Parathyroid adenoma (tissue), 2 donors: ENCODE measurements around the gene PIGL.

Experiments
- H2AFZ ChIP-seq: fragments of 300-600 bp; sonication (generic); one replicate; pipeline ENCODE4 v1.7.0; 2017; ENCODE audit warnings: antibody characterized with exemption, mild to moderate bottlenecking
- H3K27ac ChIP-seq: fragments of 300-600 bp; sonication (generic); one replicate; pipeline ENCODE4 v1.7.0; 2017
- H3K27me3 ChIP-seq: fragments of 300-600 bp; sonication (generic); one replicate; pipeline ENCODE4 v1.7.0; 2017; ENCODE audit warnings: low read length; ENCODE audit not compliant: control insufficient read depth, insufficient read depth
- H3K36me3 ChIP-seq: fragments of 300-600 bp; sonication (generic); one replicate; pipeline ENCODE4 v1.7.0; 2017; ENCODE audit warnings: low read length; ENCODE audit not compliant: control insufficient read depth, insufficient read depth
- H3K4me1 ChIP-seq: fragments of 300-600 bp; sonication (generic); one replicate; pipeline ENCODE4 v1.7.0; 2017; ENCODE audit warnings: control low read depth
- H3K4me2 ChIP-seq: fragments of 300-600 bp; sonication (generic); one replicate; pipeline ENCODE4 v1.7.0; 2017; ENCODE audit warnings: low read length
- H3K4me3 ChIP-seq: fragments of 300-600 bp; sonication (generic); one replicate; pipeline ENCODE4 v1.7.0; 2017; ENCODE audit warnings: low read depth, low read length
- H3K79me2 ChIP-seq: fragments of 300-600 bp; sonication (generic); one replicate; pipeline ENCODE4 v1.7.0; 2017; ENCODE audit warnings: control low read depth
- H3K9ac ChIP-seq: fragments of 300-600 bp; sonication (generic); one replicate; pipeline ENCODE4 v1.7.0; 2017; ENCODE audit warnings: mild to moderate bottlenecking
- H3K9me3 ChIP-seq: fragments of 300-600 bp; sonication (generic); one replicate; pipeline ENCODE4 v1.7.0; 2017; ENCODE audit warnings: low read length; ENCODE audit not compliant: control insufficient read depth
- TF ChIP-seq, protein P1 (sequence below): fragments of 300-600 bp; sonication (generic); IDR thresholded peaks from one replicate; pipeline ENCODE4 v1.7.0; 2017; ENCODE audit warnings: antibody characterized with exemption, mild to moderate bottlenecking
- donor health status: primary hyperparathyroidism.

PIGL gene

DNA sequence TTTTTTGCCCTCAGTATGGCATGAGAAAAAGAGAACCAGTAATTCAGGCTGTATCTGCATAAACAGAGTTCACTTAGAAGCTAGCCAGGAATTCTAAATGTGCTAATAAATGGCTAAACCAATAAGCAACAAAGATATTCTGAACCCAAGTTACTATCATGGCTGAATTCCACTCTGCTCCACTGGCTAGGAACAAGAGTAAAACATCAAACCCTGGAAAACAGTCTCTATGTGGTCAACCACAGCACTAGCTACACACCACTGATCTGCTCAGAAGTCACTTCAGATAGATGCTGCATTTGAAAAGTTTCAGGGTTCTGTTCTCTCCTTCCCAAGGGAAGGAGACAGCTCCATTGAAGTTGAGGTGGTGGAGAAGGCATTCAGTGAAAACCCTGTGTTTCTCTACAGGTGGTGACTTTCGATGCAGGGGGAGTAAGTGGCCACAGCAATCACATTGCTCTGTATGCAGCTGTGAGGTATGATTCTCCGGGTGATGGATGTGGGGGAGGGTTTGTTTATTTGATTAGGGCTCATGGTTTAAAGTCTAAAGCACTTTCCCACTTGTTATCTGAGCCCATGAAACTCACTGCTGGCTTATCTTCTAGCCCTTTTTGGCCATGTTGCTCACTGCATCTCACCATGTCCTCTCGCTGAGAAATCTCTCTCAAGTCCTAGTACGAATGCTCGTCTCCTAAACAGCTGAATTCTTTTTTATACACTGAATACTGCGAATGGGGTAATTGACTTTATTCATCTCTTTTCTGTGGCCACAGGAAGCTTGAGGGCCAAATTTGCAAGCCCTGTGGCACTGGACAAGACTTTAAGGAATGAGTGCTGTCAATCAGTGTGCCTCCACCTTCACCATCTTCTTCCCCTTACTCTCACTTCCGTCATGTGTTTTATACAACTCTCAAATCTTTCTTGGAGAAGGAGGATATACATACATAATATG lies 96.4 kb downstream of the PIGL start:
- no peak overlapping the region for H3K4me2 ChIP-seq
- no peak overlapping the region for H3K9ac ChIP-seq
- H3K27ac ChIP-seq: no peak overlapping the region
- no peaks in the 10 kb centered on the region for H3K9me3 ChIP-seq
- H3K4me3 ChIP-seq: no peak overlapping the region
- H3K36me3 ChIP-seq: no peaks in the 10 kb centered on the region
- TF ChIP-seq, protein P1, sequence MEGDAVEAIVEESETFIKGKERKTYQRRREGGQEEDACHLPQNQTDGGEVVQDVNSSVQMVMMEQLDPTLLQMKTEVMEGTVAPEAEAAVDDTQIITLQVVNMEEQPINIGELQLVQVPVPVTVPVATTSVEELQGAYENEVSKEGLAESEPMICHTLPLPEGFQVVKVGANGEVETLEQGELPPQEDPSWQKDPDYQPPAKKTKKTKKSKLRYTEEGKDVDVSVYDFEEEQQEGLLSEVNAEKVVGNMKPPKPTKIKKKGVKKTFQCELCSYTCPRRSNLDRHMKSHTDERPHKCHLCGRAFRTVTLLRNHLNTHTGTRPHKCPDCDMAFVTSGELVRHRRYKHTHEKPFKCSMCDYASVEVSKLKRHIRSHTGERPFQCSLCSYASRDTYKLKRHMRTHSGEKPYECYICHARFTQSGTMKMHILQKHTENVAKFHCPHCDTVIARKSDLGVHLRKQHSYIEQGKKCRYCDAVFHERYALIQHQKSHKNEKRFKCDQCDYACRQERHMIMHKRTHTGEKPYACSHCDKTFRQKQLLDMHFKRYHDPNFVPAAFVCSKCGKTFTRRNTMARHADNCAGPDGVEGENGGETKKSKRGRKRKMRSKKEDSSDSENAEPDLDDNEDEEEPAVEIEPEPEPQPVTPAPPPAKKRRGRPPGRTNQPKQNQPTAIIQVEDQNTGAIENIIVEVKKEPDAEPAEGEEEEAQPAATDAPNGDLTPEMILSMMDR: no peak
- H2AFZ ChIP-seq: no peak overlapping the region
- H3K4me1 ChIP-seq: no peaks in the 10 kb centered on the region
- H3K27me3 ChIP-seq: no peaks in the 10 kb centered on the region
- H3K79me2 ChIP-seq: no peaks in the 10 kb centered on the region

DNA sequence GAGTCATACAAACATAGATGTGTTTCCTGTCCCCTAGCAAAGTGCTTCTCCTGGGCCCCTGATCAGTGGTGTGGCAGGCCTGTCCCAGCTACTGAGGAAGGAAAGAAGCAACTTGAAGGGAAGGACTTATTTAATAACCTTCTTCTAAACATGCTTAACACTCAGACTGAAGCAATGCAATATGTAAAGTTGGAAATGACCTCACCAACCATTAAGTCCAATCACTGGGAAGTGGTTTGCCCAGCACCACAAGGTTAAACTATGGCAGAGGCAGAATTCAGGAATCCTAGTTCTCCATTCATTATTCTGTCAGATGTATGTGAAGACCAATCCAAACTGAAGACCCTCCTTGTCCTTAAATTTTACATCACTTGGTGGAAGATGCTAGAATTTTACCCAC lies 97.2 kb downstream of the PIGL start:
- no peak overlapping the region for H2AFZ ChIP-seq
- TF ChIP-seq, protein P1: no peak
- H3K4me2 ChIP-seq: no peak overlapping the region
- H3K4me3 ChIP-seq: no peak overlapping the region
- H3K79me2 ChIP-seq: no peaks in the 10 kb centered on the region
- no peak overlapping the region for H3K9ac ChIP-seq
- no peak overlapping the region for H3K27ac ChIP-seq
- H3K9me3 ChIP-seq: no peaks in the 10 kb centered on the region
- H3K4me1 ChIP-seq: no peaks in the 10 kb centered on the region
- H3K36me3 ChIP-seq: no peaks in the 10 kb centered on the region
- no peaks in the 10 kb centered on the region for H3K27me3 ChIP-seq

DNA sequence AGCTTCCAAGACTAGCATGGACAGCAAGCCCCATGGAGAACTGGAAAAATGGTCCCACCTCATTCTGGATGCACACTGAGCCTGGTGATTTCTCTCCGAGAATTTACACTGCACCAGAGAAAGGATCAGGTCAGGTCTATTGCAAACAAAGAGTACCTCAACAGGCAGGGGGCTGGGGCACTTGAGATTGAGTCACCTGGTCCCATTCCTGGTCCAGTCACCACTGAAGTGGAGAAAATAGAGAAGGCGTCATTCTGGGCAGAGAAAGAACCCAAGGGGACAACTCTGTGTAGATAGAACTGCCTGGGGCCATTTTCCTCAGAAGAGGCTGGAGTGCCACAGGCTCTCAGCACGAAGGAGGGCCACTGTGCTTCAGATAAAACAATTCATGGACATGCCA lies 97.8 kb downstream of the PIGL start:
- no peaks in the 10 kb centered on the region for H3K9me3 ChIP-seq
- H3K4me2 ChIP-seq: no peak overlapping the region
- TF ChIP-seq, protein P1: no peak
- no peak overlapping the region for H2AFZ ChIP-seq
- no peak overlapping the region for H3K9ac ChIP-seq
- H3K4me1 ChIP-seq: no peaks in the 10 kb centered on the region
- H3K79me2 ChIP-seq: no peaks in the 10 kb centered on the region
- no peaks in the 10 kb centered on the region for H3K36me3 ChIP-seq
- no peaks in the 10 kb centered on the region for H3K27me3 ChIP-seq
- no peak overlapping the region for H3K4me3 ChIP-seq
- H3K27ac ChIP-seq: no peak overlapping the region

GRCh38 chr17:16319969-16320368 lies 103.0 kb downstream of the PIGL start:
- no peak overlapping the region for H3K4me2 ChIP-seq
- no peaks in the 10 kb centered on the region for H3K36me3 ChIP-seq
- H3K4me1 ChIP-seq: no peaks in the 10 kb centered on the region
- H3K27ac ChIP-seq: no peak overlapping the region
- no peak overlapping the region for H3K4me3 ChIP-seq
- TF ChIP-seq, protein P1: no peak
- no peaks in the 10 kb centered on the region for H3K79me2 ChIP-seq
- H3K9me3 ChIP-seq: no peaks in the 10 kb centered on the region
- H3K27me3 ChIP-seq: no peaks in the 10 kb centered on the region
- H3K9ac ChIP-seq: no peak overlapping the region
- H2AFZ ChIP-seq: no peak overlapping the region

- no peaks in the 10 kb centered on the region for H3K9me3 ChIP-seq
- H3K4me1 ChIP-seq: no peaks in the 10 kb centered on the region
- no peaks in the 10 kb centered on the region for H3K79me2 ChIP-seq
- no peak overlapping the region for H3K27ac ChIP-seq
- no peak overlapping the region for H2AFZ ChIP-seq
- TF ChIP-seq, protein P1: no peak
- no peaks in the 10 kb centered on the region for H3K27me3 ChIP-seq
- H3K36me3 ChIP-seq: no peaks in the 10 kb centered on the region
- no peak overlapping the region for H3K4me2 ChIP-seq
- H3K9ac ChIP-seq: no peak overlapping the region
- no peak overlapping the region for H3K4me3 ChIP-seq
Observed at GRCh38 chr17:16322636-16323035, 105.6 kb downstream of the PIGL start.
